IMR-90 (cell line): Measurements from ENCODE around the gene LDLRAD3.

Source experiments
- BHLHE40 ChIP-seq: fragments of 150-350 bp; IDR thresholded peaks from 2 replicates; pipeline ENCODE4 v1.6.1; 2016; ENCODE audit warnings: mild to moderate bottlenecking, low read depth, low read length
- CHD1 ChIP-seq: IDR thresholded peaks from 2 replicates; pipeline ENCODE4 v1.6.1; 2012; ENCODE audit warnings: low read depth, low read length, improper control_type of control experiment
- CTCF ChIP-seq: conservative IDR thresholded peaks from 2 replicates; pipeline ENCODE4 v1.5.1; 2012; ENCODE audit warnings: mild to moderate bottlenecking, low read depth, low read length, improper control_type of control experiment
- ELK1 ChIP-seq: fragments of 150-350 bp; IDR thresholded peaks from 2 replicates; pipeline ENCODE4 v1.6.1; 2016; ENCODE audit warnings: low read depth, mild to moderate bottlenecking, low read length, moderate library complexity, borderline replicate concordance
- POLR2A ChIP-seq: IDR thresholded peaks from 2 replicates; pipeline ENCODE4 v1.6.1; 2012; ENCODE audit warnings: mild to moderate bottlenecking, low read depth, low read length
- RAD21 ChIP-seq: IDR thresholded peaks from 2 replicates; pipeline ENCODE4 v1.6.1; 2012; ENCODE audit warnings: low read length, improper control_type of control experiment
- RCOR1 ChIP-seq: IDR thresholded peaks from 2 replicates; pipeline ENCODE4 v1.6.1; 2012; ENCODE audit warnings: mild to moderate bottlenecking, low read length, improper control_type of control experiment; ENCODE audit not compliant: insufficient replicate concordance

- TF ChIP-seq CTCF (no peak), POLR2A (no peak), CHD1 (no peak), BHLHE40 (no peak), ELK1 (no peak), RCOR1 (no peak), RAD21 (no peak)
These were observed 75.9 kb downstream of the LDLRAD3 start for GRCh38 chr11:36019722-36020121.
